ENCODE results near the gene FAT1.

FAT1 gene

DNA sequence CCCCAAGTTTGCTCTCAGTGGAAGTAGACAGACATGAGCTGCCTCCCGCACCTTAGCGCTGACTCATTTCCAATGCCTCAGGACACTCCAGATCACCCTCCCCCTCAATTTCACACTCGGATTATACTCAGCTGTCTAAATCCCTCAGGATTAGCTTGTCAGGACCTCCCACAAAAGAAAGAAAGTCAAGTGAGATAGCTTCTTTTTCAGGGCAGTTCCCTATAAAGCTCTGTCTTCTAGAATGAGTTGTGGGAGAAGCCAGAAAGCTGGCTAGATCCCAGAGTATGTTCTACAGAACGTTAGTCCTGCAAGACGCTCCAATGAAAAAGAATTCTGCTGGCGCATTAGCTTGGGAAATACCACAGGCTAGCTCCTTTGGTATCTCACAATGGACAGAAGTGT, 117.1 kb downstream of the FAT1 start:
- DNase-seq (ENCODE audit: low spot score): no peak

DNA sequence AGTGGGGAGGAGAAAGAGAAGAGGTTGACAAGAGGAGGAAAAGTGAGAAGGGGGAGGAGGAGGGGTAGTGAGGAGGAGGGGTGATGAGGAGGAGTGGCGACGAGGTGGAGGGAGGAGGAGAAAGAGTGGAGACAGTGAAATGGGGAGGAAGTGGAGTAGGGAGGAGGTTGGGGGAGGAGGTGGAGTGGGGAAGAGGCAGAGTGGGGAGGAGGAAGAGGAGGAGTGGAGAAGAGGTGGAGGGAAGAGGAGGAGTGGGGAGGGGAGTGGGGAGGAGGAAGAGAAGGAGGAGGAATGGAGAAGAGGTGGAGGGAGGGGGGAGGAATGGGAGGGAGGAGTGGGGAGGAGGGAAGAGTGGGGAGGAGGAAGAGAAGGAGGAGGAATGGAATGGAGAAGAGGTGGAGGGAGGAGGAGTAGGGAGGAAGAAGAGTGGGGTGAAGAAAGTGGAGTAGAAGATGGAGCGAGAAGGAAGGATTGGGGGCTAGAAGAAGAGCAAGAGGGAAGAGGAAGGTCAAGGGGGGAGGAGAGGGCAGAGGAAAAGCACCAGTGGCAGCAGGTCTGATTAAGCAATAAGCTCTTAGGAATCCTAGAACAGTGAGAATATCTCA, 118.3 kb downstream of the FAT1 start:
- no peak for DNase-seq (ENCODE audit: low spot score)

- no peak for DNase-seq (ENCODE audit: low spot score)
Measured at GRCh38 chr4:186604124-186604807, 119.4 kb downstream of the FAT1 start.

GRCh38 chr4:186602978-186603377, 120.7 kb downstream of the FAT1 start:
- no peak for DNase-seq (ENCODE audit: low spot score)

DNA sequence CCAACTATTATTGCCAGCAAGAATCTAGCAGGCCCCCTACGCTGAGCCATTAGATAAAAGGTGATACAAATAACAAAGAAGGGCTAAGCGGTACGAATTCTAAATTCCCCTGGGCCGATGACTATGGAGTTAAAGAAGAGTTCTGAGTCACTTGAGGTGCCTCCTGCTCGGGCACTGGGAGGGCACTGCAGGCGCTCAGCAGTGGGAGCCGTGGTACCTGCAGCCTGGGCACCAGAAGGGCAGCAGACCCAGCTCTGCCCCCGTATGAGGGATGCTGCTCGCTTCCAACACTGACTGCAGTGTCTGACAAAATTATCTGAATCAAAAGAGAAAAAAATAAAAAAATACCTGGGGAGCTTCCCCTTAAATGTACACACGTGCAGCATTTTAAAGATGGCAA, 124.2 kb downstream of the FAT1 start:
- no peak for DNase-seq (ENCODE audit: low spot score)

DNA sequence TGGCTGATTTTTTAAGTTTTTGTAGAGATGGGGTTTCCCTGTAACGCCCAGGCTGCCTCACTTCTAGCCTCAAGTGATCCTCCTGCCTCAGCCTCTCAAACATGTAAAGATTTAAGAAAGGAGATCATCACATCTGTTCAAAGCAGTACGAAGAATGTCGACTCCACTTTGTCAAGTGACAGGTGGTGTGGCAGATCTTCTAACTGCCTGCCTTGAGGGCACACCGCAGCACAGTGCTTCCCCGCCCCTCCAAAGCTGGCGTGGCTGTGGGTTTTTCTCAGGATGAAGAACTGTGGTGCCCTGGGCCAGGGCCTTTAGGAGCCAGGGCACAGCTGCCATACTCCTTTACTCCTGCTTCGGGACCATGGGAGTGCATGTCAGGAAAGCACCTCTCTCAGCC, 125.0 kb downstream of the FAT1 start:
- DNase-seq (ENCODE audit: low spot score): no peak

DNA sequence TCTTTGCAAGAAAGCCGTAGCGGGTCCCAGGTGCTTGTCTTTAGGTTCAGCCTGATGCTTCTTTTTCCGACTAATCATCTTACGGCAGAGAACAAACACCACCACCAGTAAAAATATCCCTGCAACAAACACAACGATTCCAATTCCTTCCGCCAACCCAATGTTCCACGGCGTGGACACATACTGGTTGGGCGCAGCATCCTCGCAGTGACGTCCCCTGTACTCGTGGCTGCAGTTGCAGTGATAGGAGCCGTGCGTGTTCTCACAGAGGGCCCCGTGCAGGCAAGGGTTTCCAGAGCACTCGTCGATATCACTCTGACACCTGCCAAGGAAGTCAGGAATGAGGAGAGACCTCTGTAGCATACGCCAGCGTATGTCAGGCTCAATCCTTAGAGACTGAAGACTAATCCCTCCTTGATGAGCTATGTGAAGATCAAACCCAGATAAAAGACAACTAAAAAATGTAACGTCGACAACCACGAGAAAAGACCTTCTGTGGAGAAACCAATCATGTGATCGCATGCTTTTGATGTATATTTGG, 126.7 kb downstream of the FAT1 start:
- DNase-seq (ENCODE audit: low spot score): no peak

GRCh38 chr4:186596346-186596745, 127.3 kb downstream of the FAT1 start:
- DNase-seq (ENCODE audit: low spot score): no peak

DNA sequence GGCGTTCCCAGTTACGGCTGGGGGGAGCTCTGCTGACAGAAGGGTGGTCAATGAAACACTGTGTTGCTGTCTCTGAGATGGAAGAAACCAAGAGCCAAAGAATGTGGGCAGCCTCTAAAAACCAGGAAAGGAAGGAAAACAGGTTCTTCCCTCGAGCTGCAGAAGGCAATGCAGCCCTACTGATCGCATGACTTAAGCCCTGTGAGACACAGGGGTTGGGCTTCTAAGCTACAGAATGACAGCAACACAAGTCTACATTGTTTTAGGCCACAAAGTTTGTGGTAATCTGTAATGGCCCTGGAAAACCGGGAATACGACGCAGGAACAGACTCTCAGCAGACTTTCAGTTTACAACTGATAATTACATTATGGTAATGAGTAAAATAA, 130.1 kb downstream of the FAT1 start:
- DNase-seq (ENCODE audit: low spot score): no peak

DNA sequence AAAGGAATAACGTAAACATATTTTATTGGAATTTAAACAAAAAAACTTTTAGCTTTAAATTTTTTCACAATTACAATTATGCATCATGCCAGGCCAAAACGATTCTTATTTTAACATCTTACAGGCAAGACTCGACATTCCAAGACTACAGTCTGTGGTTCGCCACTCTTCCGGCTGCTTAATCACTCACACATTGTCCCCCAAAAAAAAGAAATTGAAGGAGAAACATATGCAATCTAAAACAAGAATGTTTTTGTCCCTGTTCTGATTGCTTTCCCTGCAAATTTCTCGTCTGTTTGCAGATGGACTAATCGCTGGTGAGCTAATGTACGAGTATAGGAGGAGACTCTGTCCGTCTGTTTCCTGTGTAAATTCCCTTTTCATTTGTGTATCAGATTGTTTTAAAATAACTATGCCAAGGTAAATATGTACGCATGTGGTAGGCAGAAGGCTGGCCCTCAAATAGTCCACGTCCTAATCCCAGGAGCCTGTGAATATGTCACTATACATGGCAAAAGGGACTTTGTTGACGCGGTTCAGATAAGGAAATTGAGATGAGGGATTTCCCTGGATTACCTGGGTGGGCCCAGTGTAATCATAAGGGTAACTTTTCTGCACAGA, 130.6 kb downstream of the FAT1 start:
- DNase-seq (ENCODE audit: low spot score): no peak

- no peak for DNase-seq (ENCODE audit: low spot score)
Measured at GRCh38 chr4:186592445-186592844, 131.2 kb downstream of the FAT1 start.

DNA sequence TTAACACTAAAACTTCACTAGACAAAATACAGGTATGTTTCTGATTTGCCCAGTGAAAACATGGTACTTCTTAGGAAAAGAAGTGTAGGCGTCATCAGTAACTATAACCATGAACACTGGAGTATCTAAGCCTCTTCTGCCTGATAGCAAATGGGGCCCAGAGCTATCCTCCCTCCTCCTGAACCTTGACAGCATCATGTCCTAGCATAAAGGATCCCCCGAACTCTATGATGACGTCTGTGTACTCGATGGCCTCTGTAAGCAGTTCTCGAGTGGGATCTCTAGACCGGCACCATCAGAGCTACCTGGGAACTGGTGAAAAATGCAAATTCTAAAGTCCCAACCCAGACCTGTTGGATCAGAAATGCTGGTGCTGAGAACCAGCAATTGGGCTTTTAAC, 132.0 kb downstream of the FAT1 start:
- DNase-seq (ENCODE audit: low spot score): no peak

DNA sequence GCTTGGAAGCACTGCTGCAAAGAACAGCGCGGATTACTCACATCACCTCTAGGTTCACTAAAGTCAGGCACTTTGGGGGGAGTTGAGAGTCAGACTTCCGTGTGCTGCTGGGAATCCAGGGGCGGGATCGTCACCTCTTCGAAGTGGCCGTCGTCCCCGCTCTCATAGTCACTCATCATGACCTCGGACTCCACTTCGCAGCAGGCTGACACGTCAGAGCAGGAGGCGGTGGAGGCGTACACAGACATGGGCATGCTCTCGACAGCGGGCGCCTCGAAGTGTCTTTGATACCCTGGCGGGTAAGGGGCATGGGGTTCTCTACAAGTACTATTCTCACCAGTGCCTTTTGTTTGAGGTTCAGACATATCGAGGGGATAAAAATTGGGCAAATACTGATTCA, 135.2 kb downstream of the FAT1 start:
- no peak for DNase-seq (ENCODE audit: low spot score)

GRCh38 chr4:186587416-186588018, 136.1 kb downstream of the FAT1 start:
- peak; percentile 25 for DNase-seq (ENCODE audit: low spot score)

GRCh38 chr4:186586205-186586604, 137.5 kb downstream of the FAT1 start:
- no peak for DNase-seq (ENCODE audit: low spot score)

DNA sequence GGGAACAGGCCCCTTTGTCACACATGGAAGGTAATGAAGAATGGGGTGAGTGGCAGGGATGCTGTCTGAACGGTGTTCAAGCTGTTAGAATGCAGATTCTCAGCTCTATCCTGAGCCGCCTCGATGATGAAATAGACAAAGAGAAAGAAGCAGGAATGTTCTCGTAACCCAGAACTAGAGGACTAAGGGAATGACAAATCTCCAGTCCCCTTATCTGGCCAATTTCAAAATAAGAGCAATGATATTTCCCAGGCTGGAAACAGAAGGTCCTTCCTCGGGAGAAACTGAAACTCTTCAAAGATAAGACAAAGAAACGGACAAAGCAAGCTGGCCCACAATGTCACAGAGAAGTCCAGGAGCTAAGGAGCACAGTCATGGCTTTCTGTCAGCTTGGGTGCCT, 138.7 kb downstream of the FAT1 start:
- no peak for DNase-seq (ENCODE audit: low spot score)

- no peak for DNase-seq (ENCODE audit: low spot score)
Measured at GRCh38 chr4:186581421-186581820, 142.2 kb downstream of the FAT1 start.

DNA sequence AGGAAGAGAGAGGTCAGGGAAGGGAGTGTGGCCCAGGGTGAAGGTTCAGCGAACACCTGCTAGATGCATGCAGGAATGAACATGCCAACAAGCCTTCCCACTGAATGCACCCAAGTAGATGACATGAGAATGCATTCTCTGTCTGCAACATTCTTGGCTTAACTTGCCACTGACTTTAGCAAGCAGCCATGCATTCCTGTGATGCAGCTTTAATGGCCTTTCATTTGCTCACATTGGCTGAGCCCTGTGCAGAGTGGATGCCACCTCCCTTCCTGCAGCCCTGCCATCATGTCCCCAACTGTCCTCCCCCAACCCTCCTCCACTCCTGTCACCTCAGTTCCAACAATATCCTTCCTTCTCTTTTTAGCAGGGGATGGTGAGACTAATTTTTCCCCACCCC, 143.0 kb downstream of the FAT1 start:
- DNase-seq (ENCODE audit: low spot score): no peak

DNA sequence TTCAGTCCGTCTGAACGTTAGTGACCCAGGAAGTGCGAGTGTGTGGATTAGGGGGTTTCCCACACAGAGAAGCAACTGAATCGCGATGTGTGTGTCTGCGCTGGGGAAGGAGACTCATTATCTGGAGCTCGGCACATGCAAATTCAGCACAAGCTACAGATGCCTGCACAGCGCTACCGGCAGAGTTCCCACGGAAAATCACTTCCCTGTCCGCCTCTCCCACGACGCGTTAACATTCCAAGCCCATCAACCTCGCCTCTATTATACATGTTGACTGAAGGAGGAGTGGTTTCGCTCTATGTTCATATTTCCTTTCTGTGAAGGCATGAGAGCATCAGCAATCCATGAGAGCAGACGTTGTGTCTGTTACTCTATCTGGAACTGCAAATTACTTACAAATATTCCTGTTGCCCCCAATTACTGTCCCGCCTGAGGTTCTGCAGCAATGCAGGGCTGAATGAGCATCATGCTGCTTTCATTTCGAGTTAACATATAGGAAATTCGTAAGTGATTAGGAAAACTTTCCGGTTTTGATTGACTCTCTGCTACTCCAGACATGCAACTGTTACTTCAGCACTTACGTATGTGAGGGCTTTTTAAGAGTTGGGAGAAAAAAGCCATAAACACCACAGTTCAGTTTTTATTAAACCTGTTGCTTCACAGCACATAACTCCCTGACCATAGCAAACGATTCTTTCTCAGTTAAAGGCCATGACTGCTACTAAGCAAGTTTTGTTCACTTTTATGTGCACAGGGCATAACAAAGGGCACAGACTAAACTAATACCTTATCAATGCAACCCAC, 153.3 kb downstream of the FAT1 start:
- no peak for DNase-seq (ENCODE audit: low spot score)

- DNase-seq (ENCODE audit: low spot score): no peak
Measured at GRCh38 chr4:186569533-186570192, 154.0 kb downstream of the FAT1 start.

GRCh38 chr4:186566068-186566467, 157.6 kb downstream of the FAT1 start:
- DNase-seq (ENCODE audit: low spot score): no peak

DNA sequence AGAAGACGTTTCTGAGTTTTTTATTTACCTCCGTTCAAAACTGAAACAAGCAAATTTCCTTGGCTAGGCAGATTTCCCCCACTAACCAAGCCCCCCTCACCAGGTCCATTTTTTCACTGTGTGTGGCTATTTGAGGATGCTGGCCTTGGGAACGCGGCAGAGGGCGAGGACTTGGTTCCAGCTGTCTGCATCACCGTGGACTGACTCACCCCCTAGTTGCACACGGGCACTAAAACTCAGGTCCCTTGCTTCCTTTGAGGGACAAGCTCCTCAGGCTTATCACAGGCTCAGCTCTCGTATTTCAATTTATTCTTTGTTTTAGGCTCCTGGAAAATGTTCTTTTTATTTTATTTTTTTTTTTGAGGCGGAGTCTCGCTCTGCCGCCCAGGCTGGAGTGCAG, 159.9 kb downstream of the FAT1 start:
- DNase-seq (ENCODE audit: low spot score): no peak

All from germinal center (tissue), 1 donor.